GM12878 (cell line): Measurements from ENCODE around the gene LSAMP. TPM values are rescaled to one million over a fixed set of nuclear protein-coding genes. Genes with fewer than 3 reads are reported as not detected.
A peak's percentile ranks its signal among the peaks of the same experiment; 100 is the strongest.

Experiments
- ATAC-seq: fragments of 200-7000 bp; cut with Tn5 transposase; 3 replicates; pipeline ENCODE4 v1.9.1; 2020; ENCODE audit warnings: mild to moderate bottlenecking, moderate library complexity
- BruUV-seq: library from RNA; stranded (reverse); fragments of 400-500 nt; replicated peaks from 2 replicates; lab custom pipeline; 2021; lab: Mats Ljungman, UMichigan
- CTCF ChIA-PET: fragments of 300-600 bp; sonication (Branson Sonifier 250); formaldehyde crosslinking; extraction: SDS; loops from one replicate; lab custom pipeline; 2021; ENCODE audit warnings: inconsistent platforms; lab: Yijun Ruan, JAX
- POLR2A ChIA-PET: fragments of 350-600 bp; formaldehyde crosslinking; extraction: SDS; loops from one replicate; lab custom pipeline; 2021; ENCODE audit warnings: inconsistent platforms; lab: Charles Lee
- RAD21 ChIA-PET: fragments of 300-600 bp; sonication (Branson Sonifier 250); formaldehyde crosslinking; loops from one replicate; lab custom pipeline; 2023; ENCODE audit warnings: antibody characterized with exemption; ENCODE audit not compliant: unreplicated experiment; lab: Charles Lee
- SMC1A ChIA-PET: fragments of 300-600 bp; sonication (Branson Sonifier 250); formaldehyde crosslinking; loops from one replicate; lab custom pipeline; 2023; ENCODE audit not compliant: unreplicated experiment, uncharacterized antibody; lab: Charles Lee
- DNase-seq: peaks from one replicate; pipeline ENCODE4 v3.0.0-alpha.2; 2011; ENCODE audit warnings: low read depth, low spot score
- FAIRE-seq: peaks from 3 replicates; lab custom pipeline; 2011; peaks lifted over from hg19 to GRCh38; lab: Jason Lieb, UNC
- H2AFZ ChIP-seq: 2 replicates; pipeline ENCODE4 v1.6.0; 2011; ENCODE audit warnings: low read depth, low read length, control low read depth; ENCODE audit not compliant: control insufficient read depth
- H3K27ac ChIP-seq: 2 replicates; pipeline ENCODE4 v1.5.1; 2011; ENCODE audit warnings: control low read depth; ENCODE audit not compliant: control insufficient read depth, insufficient read depth
- H3K27me3 ChIP-seq, 2 experiments: replicated peaks in 1 of 2; 2 replicates each; pipeline versions ENCODE4 v1.6.0 to v1.6.1; 2011; ENCODE audit warnings: low read length in 1 of 2; ENCODE audit not compliant: control insufficient read depth in 2 of 2, insufficient read depth in 2 of 2
- H3K36me3 ChIP-seq, 2 experiments: 2 replicates each; pipeline ENCODE4 v1.5.1; 2011; ENCODE audit warnings: low read length in 1 of 2; ENCODE audit not compliant: control insufficient read depth in 2 of 2, insufficient read depth in 2 of 2
- H3K4me1 ChIP-seq: 2 replicates; pipeline ENCODE4 v1.6.1; 2011; ENCODE audit warnings: mild to moderate bottlenecking, low read length, moderate library complexity, mixed read lengths; ENCODE audit not compliant: control insufficient read depth, insufficient read depth
- H3K4me2 ChIP-seq: 2 replicates; pipeline ENCODE4 v1.6.0; 2011; ENCODE audit warnings: control low read depth; ENCODE audit not compliant: control insufficient read depth, insufficient read depth
- H3K4me3 ChIP-seq: fragments of 200-600 bp; sonication (generic); 2 replicates; pipeline ENCODE4 v1.5.1; 2016
- H3K79me2 ChIP-seq: 2 replicates; pipeline ENCODE4 v1.6.0; 2011; ENCODE audit warnings: low read length; ENCODE audit not compliant: control insufficient read depth, insufficient read depth
- H3K9ac ChIP-seq: 2 replicates; pipeline ENCODE4 v1.8.0; 2011; ENCODE audit warnings: low read length, control low read depth, mixed read lengths; ENCODE audit not compliant: control insufficient read depth, insufficient read depth
- H3K9me3 ChIP-seq: replicated peaks from 3 replicates; pipeline ENCODE4 v1.5.1; 2011; ENCODE audit warnings: mild to moderate bottlenecking, low read length; ENCODE audit not compliant: control insufficient read depth, insufficient read depth
- H4K20me1 ChIP-seq: 2 replicates; pipeline ENCODE4 v1.6.0; 2011; ENCODE audit not compliant: control insufficient read depth, insufficient read depth
- EP300 ChIP-seq, 2 experiments: fragments of 150-350 bp in 1 of 2; IDR thresholded peaks; 2 replicates each; pipeline ENCODE4 v1.6.1; 2011 to 2012; ENCODE audit warnings: low read depth in 2 of 2, low read length in 2 of 2, borderline replicate concordance in 1 of 2, improper control_type of control experiment in 1 of 2, inconsistent platforms in 1 of 2; ENCODE audit not compliant: control insufficient read depth in 1 of 2
- MEF2B ChIP-seq: fragments of 450-650 bp; IDR thresholded peaks from 2 replicates; pipeline ENCODE4 v1.6.1; 2018; ENCODE audit warnings: mild to moderate bottlenecking, moderate library complexity; ENCODE audit not compliant: partially characterized antibody, poor library complexity, severe bottlenecking
- MYB ChIP-seq: fragments of 150-350 bp; IDR thresholded peaks from 2 replicates; pipeline ENCODE4 v1.6.1; 2014; ENCODE audit warnings: mild to moderate bottlenecking, low read depth, low read length, borderline replicate concordance
- NFXL1 ChIP-seq: fragments of 450-650 bp; IDR thresholded peaks from 2 replicates; pipeline ENCODE4 v1.6.1; 2017; ENCODE audit warnings: antibody characterized with exemption, mild to moderate bottlenecking, borderline replicate concordance
- NR2F1 ChIP-seq: fragments of 450-650 bp; conservative IDR thresholded peaks from 2 replicates; pipeline ENCODE4 v1.6.1; 2017; ENCODE audit warnings: mild to moderate bottlenecking
- PAX8 ChIP-seq: fragments of 450-650 bp; IDR thresholded peaks from 2 replicates; pipeline ENCODE4 v1.6.1; 2017; ENCODE audit warnings: mild to moderate bottlenecking, moderate library complexity
- SP1 ChIP-seq: IDR thresholded peaks from one replicate; pipeline ENCODE4 v1.6.1; 2011; ENCODE audit warnings: low read depth, low read length
- STAT3 ChIP-seq: IDR thresholded peaks from 2 replicates; pipeline ENCODE4 v1.6.1; 2011; ENCODE audit warnings: low read depth, low read length, improper control_type of control experiment
- ZBED1 ChIP-seq: IDR thresholded peaks from 2 replicates; pipeline ENCODE4 v1.6.1; 2016; ENCODE audit warnings: borderline replicate concordance
- whole genome bisulfite sequencing: methylation state at CpG from one replicate; pipeline ENCODE4 v1.1.6; 2016; ENCODE audit warnings: low lambda C conversion rate; ENCODE audit not compliant: insufficient replicate concordance, insufficient coverage; ENCODE audit errors: missing lambda C conversion rate; 5-methylcytosine and 5-hydroxymethylcytosine counted together
- in situ Hi-C: fragments of 300-500 bp; cut with MboI; formaldehyde crosslinking; loops from 9 replicates; pipeline ENCODE4 v1.14.3; 2018; ENCODE audit warnings: mixed read lengths
- intact Hi-C: fragments of 100-400 bp; cut with micrococcal nuclease; formaldehyde crosslinking; loops from one replicate; pipeline ENCODE4 v1.14.2; 2022; ENCODE audit not compliant: unreplicated experiment
- polyA plus RNA-seq, 11 experiments: library from polyadenylated mRNA; depleted of rRNA in 4 of 11; unstranded in 6 of 11; stranded (reverse) in 5 of 11; fragments of >200 nt; fragmentation: Nextera tagmentation in 4 of 11; fragmentation: Illumina TruSeq in 1 of 11; extraction: Ambion mirVana in 4 of 11; extraction: Trizol in 1 of 11; gene quantifications; 1 replicate in 1 of 11; 2 replicates in 10 of 11; pipeline versions ENCODE4 v1.2.1 to v1.2.3, GENCODE V29; 2011 to 2016; ENCODE audit warnings: inconsistent platforms in 2 of 11, missing spikeins in 2 of 11, low read depth in 1 of 11
- total RNA-seq, 4 experiments: library from RNA; depleted of rRNA in 3 of 4; stranded (reverse); fragments of >200 nt in 3 of 4; fragmentation: Illumina TruSeq in 1 of 4; extraction: Trizol in 1 of 4; gene quantifications; 2 replicates each; pipeline versions ENCODE4 v1.2.1 to v1.2.3, GENCODE V29; 2013 to 2021
- TF ChIP-seq, protein P1 (sequence below): IDR thresholded peaks from 2 replicates; pipeline ENCODE4 v1.6.1; 2012; ENCODE audit warnings: improper control_type of control experiment, low read depth, low read length; ENCODE audit not compliant: insufficient replicate concordance

The LSAMP gene
- total and polyA plus RNA-seq, 10 of the 15 experiments (the other 5 are each of a cell fraction or from before 2014, with no cell fraction given), result 2.0 to 12.7 (median 6.5) TPM

DNA sequence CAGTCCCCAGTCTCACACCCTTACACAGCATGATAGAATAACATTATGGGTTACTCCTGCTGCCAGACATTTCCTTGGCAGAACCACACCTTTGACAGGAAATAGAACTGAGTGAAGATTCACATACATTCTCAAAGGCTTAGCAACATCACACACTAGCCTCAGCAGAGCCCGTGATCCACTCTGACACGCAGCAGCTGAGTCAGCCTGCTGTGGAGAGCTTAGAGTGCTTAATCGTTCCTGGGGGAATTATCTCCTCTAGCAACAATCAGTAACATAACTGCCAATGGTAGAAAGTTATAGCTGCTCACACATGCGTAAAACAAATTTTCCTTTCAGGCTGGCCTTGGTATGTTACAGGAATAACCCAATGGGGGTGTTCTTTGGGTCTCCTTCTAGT lies 439.9 kb downstream of the LSAMP start:
- H3K9me3 ChIP-seq, result no peaks in the 10 kb centered on the region
- no peak overlapping the region for H3K4me2 ChIP-seq
- intact Hi-C loops, result no loop called here
- in situ Hi-C loops, result no loop called here
- ChIA-PET POLR2A (no interaction called here), CTCF (interaction anchor here (1.2 kb wide), 1 partner anchor 41 kb away, joined by 5 read pairs; no protein-coding TSS in a partner anchor), SMC1A (interaction anchor here (1.2 to 1.4 kb wide), 3 partner anchors 17 to 44 kb away, joined by 3 read pairs; no protein-coding TSS in a partner anchor), RAD21 (no interaction called here)
- no TSS peak for BruUV-seq
- ATAC-seq (peak; percentile 38; the same call in 2 of the 3 replicates), DNase-seq (no peak), FAIRE-seq (no peak)
- H3K4me3 ChIP-seq, result no peak overlapping the region
- H3K27ac ChIP-seq, result no peak overlapping the region
- peak; percentile 38 for TF ChIP-seq MEF2B
- TF ChIP-seq SP1, result no peak
- H3K9ac ChIP-seq, result no peak overlapping the region
- H4K20me1 ChIP-seq, result no peaks in the 10 kb centered on the region
- no peaks in the 10 kb centered on the region for H3K36me3 ChIP-seq
- no peaks in the 10 kb centered on the region for H3K79me2 ChIP-seq
- no peak overlapping the region for H2AFZ ChIP-seq
- H3K4me1 ChIP-seq, result peaks cover 5% of the 10 kb centered on the region; the same call in 1 of the 2 replicates
- WGBS, result 33% methylated on average over 4 of the region's 4 CpGs
- H3K27me3 ChIP-seq, result no peaks in the 10 kb centered on the region

DNA sequence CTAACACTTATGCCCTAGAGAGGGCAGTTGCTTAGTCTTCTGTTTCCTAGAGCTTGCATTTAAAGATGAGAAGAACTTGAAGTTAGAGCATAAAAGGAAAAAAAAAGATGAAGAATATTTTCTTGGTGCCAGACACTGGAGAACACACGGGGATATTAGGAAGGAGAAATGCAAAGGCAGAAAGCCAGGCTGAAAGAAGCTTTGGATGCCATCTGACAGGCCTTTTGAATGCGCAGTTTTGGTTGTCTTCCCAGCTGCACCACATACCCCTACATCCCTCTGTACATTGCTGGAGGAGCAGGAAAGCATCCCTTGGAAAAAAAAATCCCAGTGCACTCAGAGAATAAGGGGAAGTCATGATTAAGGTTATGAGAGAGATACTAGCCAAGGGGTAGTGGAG lies 443.1 kb downstream of the LSAMP start:
- H3K27ac ChIP-seq, result no peak overlapping the region
- no peaks in the 10 kb centered on the region for H3K9me3 ChIP-seq
- FAIRE-seq, result no peak
- POLR2A ChIA-PET, result interaction anchor here (1.0 kb wide), 1 partner anchor 21 kb away, joined by 4 read pairs; no protein-coding TSS in a partner anchor
- DNase-seq, result no peak
- CTCF ChIA-PET, result interaction anchor here (0.7 to 1.8 kb wide), 4 partner anchors 10 to 121 kb away, joined by 3 to 4 read pairs (median 4); no protein-coding TSS in a partner anchor
- in situ Hi-C loops (no loop called here), intact Hi-C loops (loop anchor here (5.0 kb wide), 1 partner anchor 35 kb away; no protein-coding TSS in a partner anchor)
- WGBS, result 43% methylated on average over 2 of the region's 2 CpGs
- SMC1A ChIA-PET, result interaction anchor here (0.7 to 2.1 kb wide), 8 partner anchors 10 to 337 kb away, joined by 3 to 7 read pairs (median 4); no protein-coding TSS in a partner anchor
- no peaks in the 10 kb centered on the region for H3K79me2 ChIP-seq
- H4K20me1 ChIP-seq, result no peaks in the 10 kb centered on the region
- H3K36me3 ChIP-seq, result no peaks in the 10 kb centered on the region
- H3K4me3 ChIP-seq, result no peak overlapping the region
- no peak for ATAC-seq
- peaks cover 13% of the 10 kb centered on the region; the same call in 1 of the 2 replicates for H3K4me1 ChIP-seq
- RAD21 ChIA-PET, result interaction anchor here (1.1 kb wide), 1 partner anchor 36 kb away, joined by 4 read pairs; no protein-coding TSS in a partner anchor
- BruUV-seq, result no TSS peak
- H2AFZ ChIP-seq, result no peak overlapping the region
- H3K9ac ChIP-seq, result no peak overlapping the region
- no peaks in the 10 kb centered on the region for H3K27me3 ChIP-seq
- no peak overlapping the region for H3K4me2 ChIP-seq
- TF ChIP-seq EP300 (IDR thresholded peaks at IDR 0.05; ENCODE audit: borderline replicate concordance in 1 of 2, control insufficient read depth in 1 of 2, low read depth in 2 of 2, low read length in 2 of 2) (no peak), ZBED1 (no peak), NFXL1 (no peak), MYB (no peak), NR2F1 (no peak), STAT3 (no peak), PAX8 (no peak)
- TF ChIP-seq, protein P1, sequence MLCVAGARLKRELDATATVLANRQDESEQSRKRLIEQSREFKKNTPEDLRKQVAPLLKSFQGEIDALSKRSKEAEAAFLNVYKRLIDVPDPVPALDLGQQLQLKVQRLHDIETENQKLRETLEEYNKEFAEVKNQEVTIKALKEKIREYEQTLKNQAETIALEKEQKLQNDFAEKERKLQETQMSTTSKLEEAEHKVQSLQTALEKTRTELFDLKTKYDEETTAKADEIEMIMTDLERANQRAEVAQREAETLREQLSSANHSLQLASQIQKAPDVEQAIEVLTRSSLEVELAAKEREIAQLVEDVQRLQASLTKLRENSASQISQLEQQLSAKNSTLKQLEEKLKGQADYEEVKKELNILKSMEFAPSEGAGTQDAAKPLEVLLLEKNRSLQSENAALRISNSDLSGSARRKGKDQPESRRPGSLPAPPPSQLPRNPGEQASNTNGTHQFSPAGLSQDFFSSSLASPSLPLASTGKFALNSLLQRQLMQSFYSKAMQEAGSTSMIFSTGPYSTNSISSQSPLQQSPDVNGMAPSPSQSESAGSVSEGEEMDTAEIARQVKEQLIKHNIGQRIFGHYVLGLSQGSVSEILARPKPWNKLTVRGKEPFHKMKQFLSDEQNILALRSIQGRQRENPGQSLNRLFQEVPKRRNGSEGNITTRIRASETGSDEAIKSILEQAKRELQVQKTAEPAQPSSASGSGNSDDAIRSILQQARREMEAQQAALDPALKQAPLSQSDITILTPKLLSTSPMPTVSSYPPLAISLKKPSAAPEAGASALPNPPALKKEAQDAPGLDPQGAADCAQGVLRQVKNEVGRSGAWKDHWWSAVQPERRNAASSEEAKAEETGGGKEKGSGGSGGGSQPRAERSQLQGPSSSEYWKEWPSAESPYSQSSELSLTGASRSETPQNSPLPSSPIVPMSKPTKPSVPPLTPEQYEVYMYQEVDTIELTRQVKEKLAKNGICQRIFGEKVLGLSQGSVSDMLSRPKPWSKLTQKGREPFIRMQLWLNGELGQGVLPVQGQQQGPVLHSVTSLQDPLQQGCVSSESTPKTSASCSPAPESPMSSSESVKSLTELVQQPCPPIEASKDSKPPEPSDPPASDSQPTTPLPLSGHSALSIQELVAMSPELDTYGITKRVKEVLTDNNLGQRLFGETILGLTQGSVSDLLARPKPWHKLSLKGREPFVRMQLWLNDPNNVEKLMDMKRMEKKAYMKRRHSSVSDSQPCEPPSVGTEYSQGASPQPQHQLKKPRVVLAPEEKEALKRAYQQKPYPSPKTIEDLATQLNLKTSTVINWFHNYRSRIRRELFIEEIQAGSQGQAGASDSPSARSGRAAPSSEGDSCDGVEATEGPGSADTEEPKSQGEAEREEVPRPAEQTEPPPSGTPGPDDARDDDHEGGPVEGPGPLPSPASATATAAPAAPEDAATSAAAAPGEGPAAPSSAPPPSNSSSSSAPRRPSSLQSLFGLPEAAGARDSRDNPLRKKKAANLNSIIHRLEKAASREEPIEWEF, result no peak
